ENCODE results near the gene FLII. TPM values are rescaled to one million over a fixed set of nuclear protein-coding genes. Genes with fewer than 3 reads are reported as not detected.

The FLII gene
- total and polyA plus RNA-seq, 2 of the 13 experiments (the other 11 are each of a cell fraction or from before 2014, with no cell fraction given): 130 to 303 TPM

GRCh38 chr17:18260332-18261145, 2.0 kb upstream of the FLII start, which contains the start of gene MIEF2 (continued):
- TF ChIP-seq ZBTB40 (IDR thresholded peaks at IDR 0.05) (no peak), ZBTB40 (CRISPR knock-in tag; IDR thresholded peaks at IDR 0.05) (peak; percentile 39; the same call in 1 of the 2 replicates), ELK4 (CRISPR knock-in tag; IDR thresholded peaks at IDR 0.05; ENCODE audit: borderline replicate concordance) (no peak), SNAPC4 (CRISPR knock-in tag; IDR thresholded peaks at IDR 0.05) (0 out of 2 replicates have a peak, but pooled peaks have one; percentile 47), ZBTB49 (CRISPR knock-in tag; IDR thresholded peaks at IDR 0.05; ENCODE audit: borderline replicate concordance) (no peak)

Data from HepG2 (cell line).